Measurements from ENCODE around the gene MYH10.

Gene MYH10

GRCh38 chr17:8514801-8515200, 115.7 kb downstream of the MYH10 start:
- Histone ChIP-seq H3K27me3 (ENCODE audit: insufficient read depth, low read length, poor library complexity) (no peaks in the 10 kb centered on the region), H3K79me2 (ENCODE audit: insufficient read depth, low read length) (no peaks in the 10 kb centered on the region), H3K36me3 (ENCODE audit: insufficient read depth, low read length) (peaks cover 90% of the 10 kb centered on the region), H3K27ac (ENCODE audit: low read length) (no peak overlapping the region), H3K9me3 (ENCODE audit: insufficient read depth, low read length, severe bottlenecking) (no peaks in the 10 kb centered on the region), H4K20me1 (ENCODE audit: insufficient read depth, low read length) (no peaks in the 10 kb centered on the region), H3K9ac (ENCODE audit: low read depth, low read length) (no peak overlapping the region), H3K4me2 (ENCODE audit: insufficient read depth, low read length) (no peak overlapping the region), H2AFZ (ENCODE audit: low read depth, low read length) (no peak overlapping the region), H3K4me3 (ENCODE audit: low read depth in 1 of 2, low read length in 2 of 2) (no peak overlapping the region), H3K4me1 (ENCODE audit: insufficient read depth, low read length) (no peaks in the 10 kb centered on the region)
- ATAC-seq (ENCODE audit: insufficient read depth, low read depth): no peak
- TF ChIP-seq EZH2 (IDR thresholded peaks at IDR 0.05; ENCODE audit: borderline replicate concordance, low read depth, low read length, severe bottlenecking) (no peak), CTCF (IDR thresholded peaks at IDR 0.05; ENCODE audit: borderline replicate concordance, extremely low read depth, low read length, poor library complexity, severe bottlenecking) (no peak)
- DNase-seq: no peak

- no peak overlapping the region for H3K27ac ChIP-seq (ENCODE audit: low read length)
- H2AFZ ChIP-seq (ENCODE audit: low read depth, low read length): no peak overlapping the region
- no peaks in the 10 kb centered on the region for H3K9me3 ChIP-seq (ENCODE audit: insufficient read depth, low read length, severe bottlenecking)
- DNase-seq (no peak), ATAC-seq (ENCODE audit: insufficient read depth, low read depth) (no peak)
- no peaks in the 10 kb centered on the region for H3K79me2 ChIP-seq (ENCODE audit: insufficient read depth, low read length)
- no peaks in the 10 kb centered on the region for H3K4me1 ChIP-seq (ENCODE audit: insufficient read depth, low read length)
- no peak overlapping the region for H3K9ac ChIP-seq (ENCODE audit: low read depth, low read length)
- TF ChIP-seq EZH2 (IDR thresholded peaks at IDR 0.05; ENCODE audit: borderline replicate concordance, low read depth, low read length, severe bottlenecking) (no peak), CTCF (IDR thresholded peaks at IDR 0.05; ENCODE audit: borderline replicate concordance, extremely low read depth, low read length, poor library complexity, severe bottlenecking) (no peak)
- H3K4me2 ChIP-seq (ENCODE audit: insufficient read depth, low read length): no peak overlapping the region
- H3K27me3 ChIP-seq (ENCODE audit: insufficient read depth, low read length, poor library complexity): no peaks in the 10 kb centered on the region
- H3K4me3 ChIP-seq (ENCODE audit: low read depth in 1 of 2, low read length in 2 of 2): no peak overlapping the region
- peaks cover 84% of the 10 kb centered on the region for H3K36me3 ChIP-seq (ENCODE audit: insufficient read depth, low read length)
- H4K20me1 ChIP-seq (ENCODE audit: insufficient read depth, low read length): peaks cover 3% of the 10 kb centered on the region; the same call in 1 of the 2 replicates
Measured at GRCh38 chr17:8506145-8506544, 124.4 kb downstream of the MYH10 start.

- H3K9me3 ChIP-seq (ENCODE audit: insufficient read depth, low read length, severe bottlenecking): no peaks in the 10 kb centered on the region
- no peak overlapping the region for H3K9ac ChIP-seq (ENCODE audit: low read depth, low read length)
- no peak overlapping the region for H3K4me3 ChIP-seq (ENCODE audit: low read depth in 1 of 2, low read length in 2 of 2)
- H3K79me2 ChIP-seq (ENCODE audit: insufficient read depth, low read length): no peaks in the 10 kb centered on the region
- ATAC-seq (ENCODE audit: insufficient read depth, low read depth) (no peak), DNase-seq (no peak)
- H3K27me3 ChIP-seq (ENCODE audit: insufficient read depth, low read length, poor library complexity): no peaks in the 10 kb centered on the region
- no peaks in the 10 kb centered on the region for H3K4me1 ChIP-seq (ENCODE audit: insufficient read depth, low read length)
- TF ChIP-seq EZH2 (IDR thresholded peaks at IDR 0.05; ENCODE audit: borderline replicate concordance, low read depth, low read length, severe bottlenecking): no peak
- TF ChIP-seq CTCF (IDR thresholded peaks at IDR 0.05; ENCODE audit: borderline replicate concordance, extremely low read depth, low read length, poor library complexity, severe bottlenecking): no peak
- peaks cover 3% of the 10 kb centered on the region; the same call in 1 of the 2 replicates for H4K20me1 ChIP-seq (ENCODE audit: insufficient read depth, low read length)
- no peak overlapping the region for H2AFZ ChIP-seq (ENCODE audit: low read depth, low read length)
- H3K27ac ChIP-seq (ENCODE audit: low read length): no peak overlapping the region
- no peak overlapping the region for H3K4me2 ChIP-seq (ENCODE audit: insufficient read depth, low read length)
- H3K36me3 ChIP-seq (ENCODE audit: insufficient read depth, low read length): peaks cover 89% of the 10 kb centered on the region
Measured at GRCh38 chr17:8504460-8505207, 125.9 kb downstream of the MYH10 start.

All from DND-41 (cell line).